Adrenal gland (tissue), 5 donors: ENCODE results near the gene CFL1.

Source experiments
- POLR2A ChIP-seq, 2 donors: fragments of 450-650 bp; IDR thresholded peaks; one replicate each; pipeline ENCODE4 v1.6.1; 2017; ENCODE audit warnings: antibody characterized with exemption in 2 of 2, mild to moderate bottlenecking in 2 of 2, moderate library complexity in 1 of 2
- TF ChIP-seq, protein P1 (sequence below), 6 experiments: fragments of 450-650 bp in 4 of 6; fragments of 200-600 bp in 2 of 6; sonication (generic) in 1 of 6; IDR thresholded peaks; 1 replicate in 5 of 6; 2 replicates in 1 of 6; pipeline versions ENCODE4 v1.5.1 to v1.8.0; 2016 to 2021; ENCODE audit warnings: antibody characterized with exemption in 6 of 6, mild to moderate bottlenecking in 2 of 6, moderate library complexity in 1 of 6
- donor health status: DM: no; HTN: no; CAD: no.

DNA sequence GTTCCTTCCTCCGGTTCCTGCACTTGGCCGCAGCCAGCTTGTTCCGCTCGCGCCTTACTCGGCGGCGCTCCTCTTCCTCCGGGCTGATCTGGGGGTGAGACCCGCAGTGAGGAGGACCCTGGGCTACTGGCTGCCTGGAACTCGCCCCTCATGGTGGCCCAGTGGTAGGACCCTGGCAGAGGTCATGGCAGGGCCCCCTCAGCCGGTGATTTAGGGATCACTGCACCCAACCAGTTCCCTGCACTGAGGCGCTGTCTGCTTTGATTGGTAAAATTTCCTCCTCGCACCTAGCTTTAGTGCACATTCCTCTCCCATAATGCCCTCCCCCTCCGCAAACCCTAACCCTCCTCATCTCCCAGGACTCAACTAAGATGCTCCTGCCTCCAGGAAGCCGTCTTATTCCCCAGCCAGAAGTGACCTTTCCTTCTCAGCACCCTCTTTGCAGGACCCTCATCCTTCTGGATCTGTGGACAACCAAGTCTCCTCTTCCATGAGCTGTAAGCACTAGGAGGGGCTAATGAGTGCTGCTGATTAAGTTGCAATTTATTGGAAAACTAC, 36.1 kb upstream of the CFL1 start:
- no peak for TF ChIP-seq POLR2A (IDR thresholded peaks at IDR 0.05)
- TF ChIP-seq, protein P1, sequence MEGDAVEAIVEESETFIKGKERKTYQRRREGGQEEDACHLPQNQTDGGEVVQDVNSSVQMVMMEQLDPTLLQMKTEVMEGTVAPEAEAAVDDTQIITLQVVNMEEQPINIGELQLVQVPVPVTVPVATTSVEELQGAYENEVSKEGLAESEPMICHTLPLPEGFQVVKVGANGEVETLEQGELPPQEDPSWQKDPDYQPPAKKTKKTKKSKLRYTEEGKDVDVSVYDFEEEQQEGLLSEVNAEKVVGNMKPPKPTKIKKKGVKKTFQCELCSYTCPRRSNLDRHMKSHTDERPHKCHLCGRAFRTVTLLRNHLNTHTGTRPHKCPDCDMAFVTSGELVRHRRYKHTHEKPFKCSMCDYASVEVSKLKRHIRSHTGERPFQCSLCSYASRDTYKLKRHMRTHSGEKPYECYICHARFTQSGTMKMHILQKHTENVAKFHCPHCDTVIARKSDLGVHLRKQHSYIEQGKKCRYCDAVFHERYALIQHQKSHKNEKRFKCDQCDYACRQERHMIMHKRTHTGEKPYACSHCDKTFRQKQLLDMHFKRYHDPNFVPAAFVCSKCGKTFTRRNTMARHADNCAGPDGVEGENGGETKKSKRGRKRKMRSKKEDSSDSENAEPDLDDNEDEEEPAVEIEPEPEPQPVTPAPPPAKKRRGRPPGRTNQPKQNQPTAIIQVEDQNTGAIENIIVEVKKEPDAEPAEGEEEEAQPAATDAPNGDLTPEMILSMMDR (IDR thresholded peaks at IDR 0.05): no peak
